AG09309 (cell line): ENCODE results near the gene MESP1.

Experiments used
- DNase-seq: peaks from one replicate; pipeline ENCODE4 v3.0.0-alpha.2; 2010; ENCODE audit warnings: low read depth
- H3K4me3 ChIP-seq: 2 replicates; pipeline ENCODE4 v1.5.1; 2011; ENCODE audit warnings: mild to moderate bottlenecking, low read depth, low read length, moderate library complexity; ENCODE audit not compliant: control insufficient read depth
- CTCF ChIP-seq: IDR thresholded peaks from 2 replicates; pipeline ENCODE4 v1.5.1; 2011; ENCODE audit warnings: mild to moderate bottlenecking, low read depth, low read length, inconsistent platforms; ENCODE audit not compliant: insufficient read depth, control insufficient read depth; ENCODE audit errors: missing control alignments

MESP1 gene, protein sequence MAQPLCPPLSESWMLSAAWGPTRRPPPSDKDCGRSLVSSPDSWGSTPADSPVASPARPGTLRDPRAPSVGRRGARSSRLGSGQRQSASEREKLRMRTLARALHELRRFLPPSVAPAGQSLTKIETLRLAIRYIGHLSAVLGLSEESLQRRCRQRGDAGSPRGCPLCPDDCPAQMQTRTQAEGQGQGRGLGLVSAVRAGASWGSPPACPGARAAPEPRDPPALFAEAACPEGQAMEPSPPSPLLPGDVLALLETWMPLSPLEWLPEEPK

DNA sequence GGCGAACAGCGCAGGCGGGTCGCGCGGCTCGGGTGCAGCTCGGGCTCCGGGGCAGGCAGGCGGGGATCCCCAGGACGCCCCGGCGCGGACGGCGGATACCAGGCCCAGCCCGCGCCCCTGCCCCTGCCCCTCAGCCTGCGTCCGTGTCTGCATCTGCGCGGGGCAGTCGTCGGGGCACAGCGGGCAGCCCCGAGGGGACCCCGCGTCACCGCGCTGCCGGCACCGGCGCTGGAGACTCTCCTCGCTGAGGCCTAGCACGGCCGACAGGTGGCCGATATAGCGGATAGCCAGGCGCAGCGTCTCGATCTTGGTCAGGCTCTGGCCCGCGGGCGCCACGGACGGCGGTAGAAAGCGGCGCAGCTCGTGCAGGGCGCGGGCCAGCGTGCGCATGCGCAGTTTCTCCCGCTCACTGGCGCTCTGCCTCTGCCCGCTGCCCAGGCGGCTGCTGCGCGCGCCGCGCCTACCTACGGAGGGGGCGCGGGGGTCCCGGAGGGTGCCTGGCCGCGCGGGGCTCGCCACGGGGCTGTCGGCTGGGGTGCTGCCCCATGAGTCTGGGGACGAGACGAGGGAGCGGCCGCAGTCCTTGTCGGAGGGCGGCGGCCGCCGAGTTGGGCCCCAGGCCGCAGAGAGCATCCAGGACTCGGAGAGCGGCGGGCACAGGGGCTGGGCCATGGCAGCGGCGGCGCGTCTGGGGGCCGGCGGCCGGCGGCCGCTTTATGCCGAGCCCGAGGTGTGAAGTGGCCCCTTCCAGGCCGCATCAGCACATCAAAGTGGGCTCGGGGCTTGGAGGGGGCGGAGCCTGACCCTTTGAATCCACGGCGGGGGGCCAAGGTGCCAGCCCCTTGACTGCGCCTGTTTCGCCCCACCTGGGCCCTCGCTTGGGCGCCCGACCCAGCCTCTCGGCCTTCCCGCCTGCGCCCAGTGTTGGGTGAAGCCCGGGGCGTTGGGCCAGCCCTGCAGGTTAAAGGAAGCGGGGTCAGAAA, at the start of gene MESP1:
Gene MESP1, minus strand, starts transcription at position 690 of the 983 bp plus-strand sequence. Its CDS starts 18 bp downstream, at position 672.
- peak; percentile 69 for TF ChIP-seq CTCF
- H3K4me3 ChIP-seq = peak within 1 kb of the TSS; percentile 40
- DNase-seq = peak; percentile 57

DNA sequence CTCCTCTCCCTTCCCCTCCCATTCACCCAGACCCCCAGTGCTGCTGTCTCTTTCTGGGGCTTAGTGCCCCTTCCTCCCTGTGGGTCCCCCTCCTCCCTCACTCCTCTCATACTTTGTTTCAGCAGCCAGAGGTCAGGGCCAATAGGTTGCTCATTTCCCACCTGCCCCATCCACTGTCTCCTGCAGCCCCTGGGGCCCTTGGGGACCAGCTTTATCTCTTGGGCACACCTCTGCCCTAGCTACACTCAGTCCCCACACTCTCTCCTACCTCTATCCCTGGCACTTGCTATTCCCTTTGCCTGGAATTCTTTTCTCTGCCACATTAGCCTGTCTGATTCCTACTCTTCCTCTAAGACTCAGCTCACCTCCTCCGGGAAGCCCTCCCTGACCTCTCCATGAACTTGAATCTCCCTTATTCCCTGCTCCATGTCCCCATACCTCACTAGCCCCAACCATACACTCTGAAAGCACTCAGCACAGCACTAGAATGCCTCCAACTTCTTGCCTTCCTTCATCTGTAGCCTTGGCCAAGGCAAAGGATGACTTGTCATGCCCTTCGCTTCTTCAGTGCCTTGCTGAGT, 49.0 kb upstream of the MESP1 start:
- no peak for TF ChIP-seq CTCF
- no peak for DNase-seq
- H3K4me3 ChIP-seq = no peak overlapping the region

DNA sequence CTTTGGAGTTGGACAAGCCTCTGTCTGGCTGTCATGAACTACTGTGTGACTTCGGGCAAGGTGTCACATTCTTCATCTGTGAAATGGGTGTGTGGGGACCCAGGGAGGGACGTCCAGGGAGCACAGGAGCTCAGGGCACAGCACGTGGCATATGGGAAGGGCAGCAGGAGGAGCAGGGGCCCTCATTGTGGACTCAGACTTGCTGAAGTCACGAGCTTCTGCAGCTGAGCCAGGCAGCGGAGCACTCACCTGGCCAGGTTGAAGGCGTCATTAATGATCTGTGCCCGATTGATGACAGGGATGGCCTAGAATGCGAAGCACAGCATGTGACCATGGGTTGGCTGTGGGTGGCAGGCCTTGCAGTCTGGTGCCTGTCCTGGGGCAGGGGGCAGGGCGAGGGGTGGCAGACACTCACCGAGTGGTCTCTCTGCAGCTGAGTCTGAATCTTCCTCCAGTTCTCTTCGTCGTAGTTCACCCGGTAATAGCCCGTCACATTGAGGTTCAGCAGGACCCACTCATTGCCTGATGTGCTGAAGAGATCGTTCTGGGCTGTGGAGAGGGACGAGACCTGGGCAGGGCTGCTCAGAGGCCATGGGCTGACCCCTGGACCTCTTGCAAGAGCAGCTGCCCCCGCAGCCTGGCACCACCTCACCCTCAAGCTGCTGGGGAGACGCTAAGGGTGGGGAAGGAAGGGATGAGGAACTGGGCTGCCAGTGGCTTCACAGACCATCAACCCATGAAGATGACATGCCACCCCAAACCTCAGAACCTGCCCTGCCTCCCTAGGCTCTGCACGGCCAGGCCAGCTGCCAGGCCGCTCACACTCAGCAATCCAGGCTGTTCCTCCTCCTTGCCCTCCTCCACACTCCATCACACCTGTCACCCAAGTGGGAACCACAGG, 48.2 kb upstream of the MESP1 start:
- no peak for DNase-seq
- no peak overlapping the region for H3K4me3 ChIP-seq
- no peak for TF ChIP-seq CTCF

DNA sequence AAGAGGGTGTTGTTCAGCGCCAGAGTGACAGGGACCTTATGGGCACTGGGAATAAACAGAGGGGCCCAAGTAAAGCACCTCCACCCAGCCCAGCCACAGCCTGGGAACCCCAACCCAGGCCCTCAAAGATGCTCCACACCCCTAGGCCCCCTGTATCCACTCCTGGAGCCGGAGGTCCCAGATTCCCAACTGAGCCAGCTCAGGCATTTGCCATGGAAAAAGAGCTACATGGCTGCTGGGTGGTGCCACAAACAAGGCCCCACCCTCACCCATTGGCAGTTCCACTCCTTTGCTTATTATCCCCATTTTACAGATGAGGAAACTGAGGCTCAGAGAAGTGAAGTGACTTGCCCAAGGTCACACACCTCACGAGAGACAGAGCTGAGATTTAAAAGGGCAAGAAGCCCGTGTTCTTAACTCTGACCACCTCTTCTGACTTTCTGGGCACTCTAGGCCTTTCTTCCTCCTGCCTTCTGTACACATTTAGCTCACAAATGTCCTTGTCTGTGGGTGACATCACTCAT, 46.7 kb upstream of the MESP1 start:
- H3K4me3 ChIP-seq = no peak overlapping the region
- TF ChIP-seq CTCF = no peak
- no peak for DNase-seq

DNA sequence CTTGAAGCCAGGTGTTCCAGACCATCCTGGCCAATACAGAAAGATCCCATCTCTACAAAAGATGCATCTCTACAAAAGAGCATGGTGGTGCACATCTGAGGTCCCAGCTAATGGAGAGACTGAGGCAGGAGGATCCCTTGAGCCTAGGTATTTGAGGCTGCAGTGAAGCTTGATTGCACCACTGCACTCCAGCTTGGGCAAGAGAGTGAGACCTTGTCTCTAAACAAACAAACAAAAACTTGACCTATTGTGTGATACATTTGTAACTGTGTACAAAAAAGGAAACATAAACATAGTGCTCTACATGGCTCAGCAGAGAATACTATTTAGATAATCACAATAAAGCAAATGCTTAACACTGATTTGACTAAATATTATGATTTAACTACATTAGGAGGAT, 44.9 kb upstream of the MESP1 start:
- no peak for TF ChIP-seq CTCF
- H3K4me3 ChIP-seq = no peak overlapping the region
- DNase-seq = no peak
